T-cell (primary cell): ENCODE data around the gene BORCS6. TPM values are rescaled to one million over a fixed set of nuclear protein-coding genes. Genes with fewer than 3 reads are reported as not detected.

Source experiments
- ATAC-seq, 4 experiments: fragments of 200-7000 bp in 3 of 4; fragments of 150-1000 bp in 1 of 4; cut with Tn5 transposase; replicated peaks in 1 of 4; 1 replicate in 3 of 4; 2 replicates in 1 of 4; pipeline ENCODE4 v1.10.0; 2021; ENCODE audit warnings: moderate library complexity in 3 of 4, mild to moderate bottlenecking in 2 of 4, moderate number of reproducible peaks in 1 of 4
- CTCF ChIA-PET, 2 donors: fragments of 300-600 bp; sonication (Branson Sonifier 250); formaldehyde crosslinking; loops; one replicate each; lab custom pipeline; 2022; ENCODE audit warnings: antibody characterized with exemption in 2 of 2; lab: Charles Lee
- POLR2A ChIA-PET, 2 donors: fragments of 300-600 bp; sonication (Branson Sonifier 250); formaldehyde crosslinking; loops; one replicate each; lab custom pipeline; 2022; ENCODE audit warnings: antibody characterized with exemption in 2 of 2; lab: Charles Lee
- DNase-seq, 35 experiments: peaks; one replicate each; pipeline versions ENCODE4 v3.0.0 to v3.0.0-alpha.2; 2013 to 2023
- H3K27ac ChIP-seq: one replicate; pipeline ENCODE4 v1.5.1; 2013; ENCODE audit warnings: low read length
- H3K27me3 ChIP-seq, 2 experiments: replicated peaks in 1 of 2; 1 replicate in 1 of 2; 2 replicates in 1 of 2; pipeline versions ENCODE4 v1.6.1 to v1.7.0; 2013; ENCODE audit warnings: low read length in 1 of 2, mixed read lengths in 1 of 2; ENCODE audit not compliant: control insufficient read depth in 2 of 2, insufficient read depth in 2 of 2; ENCODE audit errors: extremely low read depth in 1 of 2
- H3K36me3 ChIP-seq, 2 donors: 1 replicate in 1 of 2; 2 replicates in 1 of 2; pipeline versions ENCODE4 v1.6.1 to v1.7.0; 2013; ENCODE audit warnings: low read length in 1 of 2; ENCODE audit not compliant: control insufficient read depth in 2 of 2, insufficient read depth in 1 of 2; ENCODE audit errors: extremely low read depth in 1 of 2
- H3K4me1 ChIP-seq, 2 experiments: 1 replicate in 1 of 2; 2 replicates in 1 of 2; pipeline versions ENCODE4 v1.6.1 to v1.7.0; 2013; ENCODE audit warnings: low read length in 2 of 2, mixed read lengths in 1 of 2; ENCODE audit not compliant: insufficient read depth in 2 of 2, control insufficient read depth in 1 of 2; ENCODE audit errors: extremely low read depth in 1 of 2
- H3K4me3 ChIP-seq, 2 donors: 1 replicate in 1 of 2; 2 replicates in 1 of 2; pipeline versions ENCODE4 v1.5.1 to v1.7.0; 2013; ENCODE audit warnings: mild to moderate bottlenecking in 2 of 2, low read length in 1 of 2, moderate library complexity in 1 of 2; ENCODE audit not compliant: control insufficient read depth in 1 of 2; ENCODE audit errors: extremely low read depth in 1 of 2
- H3K9me3 ChIP-seq: 2 replicates; pipeline ENCODE4 v1.7.0; 2013
- H3K27ac Mint-ChIP-seq, 2 donors: one replicate each; pipeline ENCODE4 v1.8.0; 2020 to 2021; ENCODE audit warnings: mild to moderate bottlenecking in 2 of 2, mixed read lengths in 2 of 2
- H3K27me3 Mint-ChIP-seq, 2 donors: one replicate each; pipeline ENCODE4 v1.8.0; 2021 to 2022; ENCODE audit warnings: mixed read lengths in 2 of 2
- H3K36me3 Mint-ChIP-seq: one replicate; pipeline ENCODE4 v1.8.0; 2021; ENCODE audit warnings: mixed read lengths
- H3K4me1 Mint-ChIP-seq, 3 donors: one replicate each; pipeline ENCODE4 v1.8.0; 2020 to 2022; ENCODE audit warnings: mixed read lengths in 3 of 3, mild to moderate bottlenecking in 1 of 3
- H3K4me3 Mint-ChIP-seq, 3 donors: one replicate each; pipeline ENCODE4 v1.8.0; 2020 to 2022; ENCODE audit warnings: mild to moderate bottlenecking in 3 of 3, mixed read lengths in 3 of 3, moderate library complexity in 3 of 3
- H3K9me3 Mint-ChIP-seq, 3 donors: one replicate each; pipeline ENCODE4 v1.8.0; 2020 to 2022; ENCODE audit warnings: mixed read lengths in 3 of 3
- WGBS: methylation state at CpG from one replicate; pipeline ENCODE4 v1.1.5; 2013; ENCODE audit warnings: missing lambda C conversion rate; ENCODE audit not compliant: insufficient coverage; 5-methylcytosine and 5-hydroxymethylcytosine counted together
- total RNA-seq, 35 experiments: library from RNA in 6 of 35; stranded (reverse) in 6 of 35; fragments of 120-200 nt in 1 of 35; gene quantifications; one replicate each; pipeline versions ENCODE4 v1.2.1 to v1.2.4 and lab custom pipeline; 2013 to 2026

The BORCS6 gene
- total RNA-seq, 5 donors from 2014 or later (not counting 1 experiment from before 2014, with no cell fraction given), result 6.7 to 21.3 (median 17.2) TPM

- Histone ChIP-seq H3K27me3 (no peaks in the 10 kb centered on the region), H3K4me1 (peaks cover 14 to 73% of the 10 kb centered on the region in 2 experiments), H3K4me3 (peak overlapping the region; percentile 91 to 93), H3K9me3 (no peaks in the 10 kb centered on the region), H3K36me3 (peaks cover 0 to 29% of the 10 kb centered on the region in 2 donors), H3K27ac (peak overlapping the region; percentile 96)
- peaks cover 59 to 70% (median 70%) of the 10 kb centered on the region in 3 donors for H3K4me1 Mint-ChIP-seq
- DNase-seq, result peak in 31 of 35 experiments; percentile 12 to 64 (median 37)
- H3K36me3 Mint-ChIP-seq, result peaks cover 26% of the 10 kb centered on the region
- H3K27me3 Mint-ChIP-seq, result peaks cover 0 to 9% of the 10 kb centered on the region in 2 donors
- peak overlapping the region; percentile 95 to 98 for H3K27ac Mint-ChIP-seq
- H3K9me3 Mint-ChIP-seq, result no peaks in the 10 kb centered on the region
- ATAC-seq, result peak in 3 of 4 experiments; percentile 8 to 14 (median 13)
- 37% methylated on average over 13 of the region's 27 CpGs for WGBS
- peak overlapping the region; percentile 87 to 94 (median 92) for H3K4me3 Mint-ChIP-seq
- POLR2A ChIA-PET, result interaction anchor here (0.7 to 3.3 kb wide), 5 partner anchors 20 to 72 kb away, joined by 3 to 17 read pairs (median 4); partner anchors contain the start of genes CTC1 (in 1 of the 2) and SLC25A35 (in 1 of the 2)
- CTCF ChIA-PET, result interaction anchor here (0.6 to 2.9 kb wide), 6 partner anchors 36 to 251 kb away, joined by 3 to 27 read pairs (median 7); partner anchors contain the start of gene SLC25A35 (in 1 of the 2)
These were observed 33.6 kb upstream of the BORCS6 start for GRCh38 chr17:8223356-8224126.

- H3K9me3 Mint-ChIP-seq, result no peaks in the 10 kb centered on the region
- H3K27me3 Mint-ChIP-seq, result peaks cover 0 to 9% of the 10 kb centered on the region in 2 donors
- H3K4me1 Mint-ChIP-seq, result peaks cover 61 to 73% (median 69%) of the 10 kb centered on the region in 3 donors
- DNase-seq (peak; percentile 75 to 92 (median 84)), ATAC-seq (peak; percentile 57 to 59 (median 58))
- Histone ChIP-seq H3K27me3 (no peaks in the 10 kb centered on the region), H3K4me1 (peaks cover 14 to 73% of the 10 kb centered on the region in 2 experiments), H3K9me3 (no peaks in the 10 kb centered on the region), H3K4me3 (peak overlapping the region; percentile 91 to 93), H3K27ac (peak overlapping the region; percentile 96), H3K36me3 (peaks cover 0 to 21% of the 10 kb centered on the region in 2 donors)
- ChIA-PET POLR2A (interaction anchor here (0.9 to 3.3 kb wide), 5 partner anchors 21 to 62 kb away, joined by 3 to 17 read pairs (median 4); no protein-coding TSS in a partner anchor), CTCF (interaction anchor here in 1 of 2 donors (1.0 to 2.9 kb wide), 8 partner anchors 12 to 103 kb away, joined by 3 to 27 read pairs (median 7); partner anchors contain the start of genes AURKB, CTC1, PFAS and RANGRF)
- H3K4me3 Mint-ChIP-seq, result peak overlapping the region; percentile 87 to 94 (median 92)
- H3K36me3 Mint-ChIP-seq, result peaks cover 20% of the 10 kb centered on the region
- peak overlapping the region; percentile 95 to 98 for H3K27ac Mint-ChIP-seq
- 0% methylated on average over 39 of the region's 49 CpGs for WGBS
These were observed 32.8 kb upstream of the BORCS6 start for GRCh38 chr17:8222630-8223355.

- peak overlapping the region; percentile 95 to 98 for H3K27ac Mint-ChIP-seq
- peak in 4 of 35 experiments; percentile 66 to 90 (median 80) for DNase-seq
- peak; percentile 36 to 59 (median 46) for ATAC-seq
- Histone ChIP-seq H3K4me1 (peaks cover 14 to 68% of the 10 kb centered on the region in 2 experiments), H3K27me3 (no peaks in the 10 kb centered on the region), H3K36me3 (peaks cover 0 to 16% of the 10 kb centered on the region in 2 donors), H3K27ac (peak overlapping the region; percentile 96), H3K9me3 (no peaks in the 10 kb centered on the region), H3K4me3 (peak overlapping the region; percentile 91 to 93)
- peaks cover 56 to 68% (median 64%) of the 10 kb centered on the region in 3 donors for H3K4me1 Mint-ChIP-seq
- ChIA-PET POLR2A (interaction anchor here (1.1 to 3.3 kb wide), 8 partner anchors 30 to 73 kb away, joined by 3 to 17 read pairs (median 7); partner anchors contain the start of genes BORCS6 (in 1 of the 2) and SLC25A35 (in 1 of the 2)), CTCF (interaction anchor here in 1 of 2 donors (1.0 to 2.9 kb wide), 8 partner anchors 11 to 103 kb away, joined by 3 to 27 read pairs (median 7); partner anchors contain the start of genes AURKB, CTC1, PFAS and RANGRF)
- H3K27me3 Mint-ChIP-seq, result peaks cover 0 to 9% of the 10 kb centered on the region in 2 donors
- 0% methylated on average over 9 of the region's 9 CpGs for WGBS
- peak overlapping the region; percentile 87 to 94 (median 92) for H3K4me3 Mint-ChIP-seq
- H3K9me3 Mint-ChIP-seq, result no peaks in the 10 kb centered on the region
- peaks cover 15% of the 10 kb centered on the region for H3K36me3 Mint-ChIP-seq
These were observed 32.3 kb upstream of the BORCS6 start for GRCh38 chr17:8222380-8222629.

GRCh38 chr17:8221663-8222379 lies 31.8 kb upstream of the BORCS6 start:
- 0% methylated on average over 36 of the region's 40 CpGs for WGBS
- H3K4me1 ChIP-seq, result peaks cover 14 to 63% of the 10 kb centered on the region in 2 experiments
- peaks cover 10% of the 10 kb centered on the region for H3K36me3 Mint-ChIP-seq
- H3K27ac Mint-ChIP-seq, result peak overlapping the region; percentile 95 to 98
- peaks cover 0 to 9% of the 10 kb centered on the region in 2 donors for H3K27me3 Mint-ChIP-seq
- POLR2A ChIA-PET, result interaction anchor here (0.6 to 3.3 kb wide), 15 partner anchors 11 to 155 kb away, joined by 3 to 17 read pairs (median 6); partner anchors contain the start of genes BORCS6 (in 2 of the 2), AURKB (in 1 of the 2), CTC1 (in 1 of the 2) and KRABD2 (in 1 of the 2)
- peaks cover 51 to 63% (median 59%) of the 10 kb centered on the region in 3 donors for H3K4me1 Mint-ChIP-seq
- H3K27ac ChIP-seq, result peak overlapping the region; percentile 96
- CTCF ChIA-PET, result interaction anchor here (0.5 to 2.9 kb wide), 16 partner anchors 11 to 501 kb away, joined by 3 to 27 read pairs (median 4); partner anchors contain the start of genes AURKB (in 1 of the 2), BORCS6 (in 1 of the 2), CTC1 (in 1 of the 2) and PFAS (in 1 of the 2)
- H3K9me3 Mint-ChIP-seq, result no peaks in the 10 kb centered on the region
- ATAC-seq, result peak; percentile 61 to 66 (median 62)
- H3K4me3 ChIP-seq, result peak overlapping the region; percentile 91 to 93
- peaks cover 0 to 12% of the 10 kb centered on the region in 2 donors for H3K36me3 ChIP-seq
- H3K4me3 Mint-ChIP-seq, result peak overlapping the region; percentile 87 to 94 (median 92)
- peak; percentile 71 to 94 (median 87) for DNase-seq
- no peaks in the 10 kb centered on the region for H3K9me3 ChIP-seq
- no peaks in the 10 kb centered on the region for H3K27me3 ChIP-seq
